RWPE1 (cell line): ENCODE data around the gene FOXP1.

Experiments
- CTCF ChIA-PET: fragments of 350-600 bp; sonication (Branson Sonifier 250); formaldehyde crosslinking; extraction: SDS; loops from one replicate; lab custom pipeline; 2021; lab: Yijun Ruan, JAX
- POLR2A ChIA-PET: fragments of 400-600 bp; formaldehyde crosslinking; extraction: SDS; loops from one replicate; lab custom pipeline; 2020; ENCODE audit warnings: antibody characterized with exemption; ENCODE audit not compliant: low non-redundant PET; lab: Yijun Ruan, JAX
- DNase-seq: peaks from one replicate; pipeline ENCODE4 v3.0.0; 2012; ENCODE audit warnings: low spot score
- H3K27ac ChIP-seq: fragments of 450-650 bp; 2 replicates; pipeline ENCODE4 v1.5.1; 2017
- CTCF ChIP-seq: fragments of 450-650 bp; conservative IDR thresholded peaks from 2 replicates; pipeline ENCODE4 v1.5.1; 2017; ENCODE audit warnings: low read depth, mild to moderate bottlenecking

Gene FOXP1

GRCh38 chr3:71585131-71585530 is 1.6 kb upstream of the FOXP1 start:
- ChIA-PET POLR2A (no interaction called here), CTCF (interaction anchor here (0.7 to 1.0 kb wide), 2 partner anchors 516 to 566 kb away, joined by 3 to 4 read pairs; no protein-coding TSS in a partner anchor)
- H3K27ac ChIP-seq, result peak overlapping the region; percentile 97; the same call in 1 of the 2 replicates
- no peak for DNase-seq
- TF ChIP-seq CTCF, result no peak

GRCh38 chr3:71584394-71585011 is 975 bp upstream of the FOXP1 start:
- no peak for TF ChIP-seq CTCF
- POLR2A ChIA-PET, result no interaction called here
- DNase-seq, result no peak
- H3K27ac ChIP-seq, result peak overlapping the region; percentile 97
- CTCF ChIA-PET, result interaction anchor here (0.6 kb wide), 1 partner anchor 1413 kb away, joined by 5 read pairs; no protein-coding TSS in a partner anchor

- peak overlapping the region; percentile 97 for H3K27ac ChIP-seq
- TF ChIP-seq CTCF, result no peak
- ChIA-PET POLR2A (interaction anchor here (0.6 to 1.1 kb wide), 3 partner anchors 40 to 406 kb away, joined by 4 to 5 read pairs (median 4); no protein-coding TSS in a partner anchor), CTCF (interaction anchor here (0.6 to 0.8 kb wide), 3 partner anchors 499 to 521 kb away, joined by 3 read pairs; no protein-coding TSS in a partner anchor)
- DNase-seq, result no peak
These were observed 639 bp downstream of the FOXP1 start for GRCh38 chr3:71582612-71583565.

- DNase-seq, result no peak
- peak overlapping the region; percentile 97 for H3K27ac ChIP-seq
- CTCF ChIA-PET, result interaction anchor here (0.8 kb wide), 1 partner anchor 520 kb away, joined by 3 read pairs; no protein-coding TSS in a partner anchor
- TF ChIP-seq CTCF, result no peak
- POLR2A ChIA-PET, result interaction anchor here (0.6 kb wide), 1 partner anchor 405 kb away, joined by 5 read pairs; no protein-coding TSS in a partner anchor
These were observed 1.4 kb downstream of the FOXP1 start for GRCh38 chr3:71582036-71582611.

- peak overlapping the region; percentile 97 for H3K27ac ChIP-seq
- no peak for DNase-seq
- ChIA-PET CTCF (no interaction called here), POLR2A (no interaction called here)
- TF ChIP-seq CTCF, result no peak
These were observed 2.0 kb downstream of the FOXP1 start for GRCh38 chr3:71581457-71582035.
